Common myeloid progenitor, CD34-positive (primary cell): ENCODE data around the gene SKP1.

Experiments used
- CTCF ChIA-PET: fragments of 350-600 bp; sonication (Branson Sonifier 250); formaldehyde crosslinking; loops from one replicate; lab custom pipeline; 2021; ENCODE audit warnings: antibody characterized with exemption; lab: Charles Lee
- POLR2A ChIA-PET: fragments of 350-600 bp; sonication (Branson Sonifier 250); formaldehyde crosslinking; loops from one replicate; lab custom pipeline; 2021; ENCODE audit warnings: antibody characterized with exemption; lab: Charles Lee
- DNase-seq, 3 donors: peaks; one replicate each; pipeline versions ENCODE4 v3.0.0 to v3.0.0-alpha.2; 2013
- H3K27ac ChIP-seq, 2 experiments: 1 replicate in 1 of 2; 2 replicates in 1 of 2; pipeline ENCODE4 v1.7.0; 2013; ENCODE audit warnings: inconsistent platforms in 2 of 2, low read length in 2 of 2, mild to moderate bottlenecking in 2 of 2, low read depth in 1 of 2, moderate library complexity in 1 of 2; ENCODE audit not compliant: severe bottlenecking in 2 of 2, insufficient read depth in 1 of 2, poor library complexity in 1 of 2
- H3K27me3 ChIP-seq, 5 experiments: replicated peaks in 2 of 5; 1 replicate in 3 of 5; 2 replicates in 2 of 5; pipeline versions ENCODE4 v1.6.1 to v1.7.0; 2013; ENCODE audit warnings: low read length in 4 of 5, mild to moderate bottlenecking in 2 of 5, moderate library complexity in 2 of 5, inconsistent platforms in 1 of 5; ENCODE audit not compliant: insufficient read depth in 5 of 5, control insufficient read depth in 4 of 5
- H3K36me3 ChIP-seq, 4 experiments: 1 replicate in 2 of 4; 2 replicates in 2 of 4; pipeline versions ENCODE4 v1.6.1 to v1.7.0; 2013; ENCODE audit warnings: low read length in 3 of 4, control low read depth in 1 of 4, mild to moderate bottlenecking in 1 of 4; ENCODE audit not compliant: control insufficient read depth in 4 of 4, insufficient read depth in 4 of 4
- H3K4me1 ChIP-seq, 4 experiments: 1 replicate in 3 of 4; 2 replicates in 1 of 4; pipeline versions ENCODE4 v1.6.1 to v1.7.1; 2013; ENCODE audit warnings: low read length in 3 of 4, mild to moderate bottlenecking in 3 of 4, control low read depth in 1 of 4, inconsistent platforms in 1 of 4, moderate library complexity in 1 of 4; ENCODE audit not compliant: control insufficient read depth in 4 of 4, insufficient read depth in 4 of 4; ENCODE audit errors: control extremely low read depth in 1 of 4
- H3K4me3 ChIP-seq, 7 experiments: 1 replicate in 4 of 7; 2 replicates in 3 of 7; pipeline versions ENCODE4 v1.5.1 to v1.7.0; 2013; ENCODE audit warnings: mild to moderate bottlenecking in 7 of 7, low read length in 6 of 7, moderate library complexity in 6 of 7, inconsistent platforms in 2 of 7, low read depth in 2 of 7, control low read depth in 1 of 7; ENCODE audit not compliant: insufficient read depth in 4 of 7, control insufficient read depth in 1 of 7; ENCODE audit errors: extremely low read depth in 1 of 7
- H3K9me3 ChIP-seq, 5 experiments: 1 replicate in 4 of 5; 2 replicates in 1 of 5; pipeline versions ENCODE4 v1.6.1 to v1.7.1; 2013; ENCODE audit warnings: low read length in 4 of 5, mild to moderate bottlenecking in 2 of 5, inconsistent platforms in 1 of 5, low read depth in 1 of 5, moderate library complexity in 1 of 5; ENCODE audit not compliant: control insufficient read depth in 4 of 5, insufficient read depth in 2 of 5; ENCODE audit errors: control extremely low read depth in 1 of 5
- WGBS: methylation state at CpG from one replicate; pipeline ENCODE4 v1.1.5; 2013; ENCODE audit not compliant: insufficient coverage; 5-methylcytosine and 5-hydroxymethylcytosine counted together

SKP1 gene

GRCh38 chr5:134178096-134178419, 1.3 kb upstream of the SKP1 start:
- CTCF ChIA-PET, result interaction anchor here (1.1 to 2.1 kb wide), 4 partner anchors 9 to 112 kb away, joined by 3 to 7 read pairs (median 7); no protein-coding TSS in a partner anchor
- peak overlapping the region in 3 of 7 experiments; percentile 91 to 99 (median 91) for H3K4me3 ChIP-seq
- no peaks in the 10 kb centered on the region for H3K27me3 ChIP-seq
- H3K36me3 ChIP-seq, result peaks cover 0 to 3% (median under 1%) of the 10 kb centered on the region in 4 experiments
- peaks cover 18 to 25% (median 20%) of the 10 kb centered on the region in 4 experiments for H3K4me1 ChIP-seq
- peak overlapping the region in 1 of 2 experiments; percentile 100 for H3K27ac ChIP-seq
- no peak for DNase-seq
- WGBS, result 92% methylated on average over 3 of the region's 3 CpGs
- POLR2A ChIA-PET, result interaction anchor here (1.1 kb wide), 1 partner anchor 121 kb away, joined by 3 read pairs; no protein-coding TSS in a partner anchor
- H3K9me3 ChIP-seq, result no peaks in the 10 kb centered on the region

GRCh38 chr5:134177369-134178095, 782 bp upstream of the SKP1 start:
- peak overlapping the region; percentile 60 to 99 (median 91) for H3K4me3 ChIP-seq
- peak overlapping the region; percentile 99 to 100 for H3K27ac ChIP-seq
- peaks cover 18 to 25% (median 20%) of the 10 kb centered on the region in 4 experiments for H3K4me1 ChIP-seq
- H3K27me3 ChIP-seq, result no peaks in the 10 kb centered on the region
- peaks cover 0 to 6% (median 1%) of the 10 kb centered on the region in 4 experiments for H3K36me3 ChIP-seq
- ChIA-PET CTCF (interaction anchor here (0.9 to 2.1 kb wide), 7 partner anchors 9 to 409 kb away, joined by 4 to 7 read pairs (median 7); no protein-coding TSS in a partner anchor), POLR2A (interaction anchor here (0.6 to 1.5 kb wide), 8 partner anchors 19 to 581 kb away, joined by 3 to 10 read pairs (median 4); partner anchors contain the start of gene DDX46)
- peak in 1 of 3 donors; percentile 16 for DNase-seq
- 65% methylated on average over 18 of the region's 29 CpGs for WGBS
- no peaks in the 10 kb centered on the region for H3K9me3 ChIP-seq

GRCh38 chr5:134175921-134176510, 734 bp downstream of the SKP1 start:
- CTCF ChIA-PET, result interaction anchor here (1.8 kb wide), 1 partner anchor 25 kb away, joined by 7 read pairs; no protein-coding TSS in a partner anchor
- peaks cover 18 to 25% (median 20%) of the 10 kb centered on the region in 4 experiments for H3K4me1 ChIP-seq
- peak in 2 of 3 donors; percentile 51 to 68 for DNase-seq
- no peaks in the 10 kb centered on the region for H3K9me3 ChIP-seq
- H3K27me3 ChIP-seq, result no peaks in the 10 kb centered on the region
- H3K36me3 ChIP-seq, result peaks cover 5 to 21% (median 12%) of the 10 kb centered on the region in 4 experiments
- POLR2A ChIA-PET, result interaction anchor here (0.5 to 1.5 kb wide), 5 partner anchors 14 to 349 kb away, joined by 3 to 10 read pairs (median 3); no protein-coding TSS in a partner anchor
- peak overlapping the region; percentile 99 to 100 for H3K27ac ChIP-seq
- 0% methylated on average over 24 of the region's 31 CpGs for WGBS
- H3K4me3 ChIP-seq, result peak overlapping the region; percentile 71 to 99 (median 91)

GRCh38 chr5:134174841-134175839, 1.6 kb downstream of the SKP1 start:
- Histone ChIP-seq H3K4me1 (peaks cover 18 to 25% (median 20%) of the 10 kb centered on the region in 4 experiments), H3K9me3 (no peaks in the 10 kb centered on the region), H3K27ac (peak overlapping the region; percentile 99 to 100), H3K36me3 (peaks cover 10 to 30% (median 20%) of the 10 kb centered on the region in 4 experiments), H3K27me3 (no peaks in the 10 kb centered on the region), H3K4me3 (peak overlapping the region in 6 of 7 experiments; percentile 90 to 99 (median 92))
- DNase-seq, result peak in 2 of 3 donors; percentile 31 to 39
- ChIA-PET POLR2A (no interaction called here), CTCF (interaction anchor here (1.4 to 1.8 kb wide), 3 partner anchors 9 to 26 kb away, joined by 3 to 7 read pairs (median 5); no protein-coding TSS in a partner anchor)
- 0% methylated on average over 1 of the region's 10 CpGs for WGBS

GRCh38 chr5:134171972-134172371, 4.8 kb downstream of the SKP1 start:
- Histone ChIP-seq H3K27me3 (no peaks in the 10 kb centered on the region), H3K4me3 (no peak overlapping the region), H3K4me1 (peaks cover 11 to 17% (median 15%) of the 10 kb centered on the region in 4 experiments), H3K27ac (no peak overlapping the region), H3K9me3 (no peaks in the 10 kb centered on the region), H3K36me3 (peaks cover 20 to 56% (median 32%) of the 10 kb centered on the region in 4 experiments)
- ChIA-PET CTCF (interaction anchor here (0.8 to 1.6 kb wide), 5 partner anchors 11 to 62 kb away, joined by 3 to 5 read pairs (median 3); no protein-coding TSS in a partner anchor), POLR2A (no interaction called here)
- DNase-seq, result peak in 2 of 3 donors; percentile 28 to 30
- WGBS, result 95% methylated on average over 4 of the region's 4 CpGs

- Histone ChIP-seq H3K27me3 (no peaks in the 10 kb centered on the region), H3K27ac (no peak overlapping the region), H3K36me3 (peaks cover 18 to 89% (median 50%) of the 10 kb centered on the region in 4 experiments), H3K4me3 (no peak overlapping the region), H3K9me3 (peaks cover 0 to 19% (median 6%) of the 10 kb centered on the region in 5 experiments), H3K4me1 (no peaks in the 10 kb centered on the region)
- no peak for DNase-seq
- ChIA-PET CTCF (interaction anchor here (2.9 kb wide), 1 partner anchor 10 kb away, joined by 12 read pairs; no protein-coding TSS in a partner anchor), POLR2A (no interaction called here)
- WGBS, result 100% methylated on average over 3 of the region's 5 CpGs
Measured at GRCh38 chr5:134162592-134162991, 14.2 kb downstream of the SKP1 start.
